Hepatocyte (in vitro differentiated cells): ENCODE results near the gene USP2. TPM values are rescaled to one million over a fixed set of nuclear protein-coding genes. Genes with fewer than 3 reads are reported as not detected.
A peak's percentile ranks its signal among the peaks of the same experiment; 100 is the strongest.

Experiments used
- DNase-seq: peaks from one replicate; pipeline ENCODE4 v3.0.0-alpha.2; 2016; ENCODE audit warnings: low spot score
- H2AFZ ChIP-seq: fragments of 200-600 bp; sonication (generic); 2 replicates; pipeline ENCODE4 v1.6.0; 2016; ENCODE audit warnings: antibody characterized with exemption, mild to moderate bottlenecking
- H3K27ac ChIP-seq: fragments of 200-600 bp; sonication (generic); 2 replicates; pipeline ENCODE4 v1.5.1; 2016; ENCODE audit warnings: mild to moderate bottlenecking
- H3K27me3 ChIP-seq: fragments of 200-600 bp; sonication (generic); 2 replicates; pipeline ENCODE4 v1.6.1; 2016
- H3K36me3 ChIP-seq: fragments of 200-600 bp; sonication (generic); replicated peaks from 2 replicates; pipeline ENCODE4 v1.5.1; 2016; ENCODE audit warnings: low read depth; ENCODE audit not compliant: insufficient read depth
- H3K4me1 ChIP-seq: fragments of 200-600 bp; sonication (generic); 2 replicates; pipeline ENCODE4 v1.5.1; 2016; ENCODE audit warnings: mild to moderate bottlenecking, moderate library complexity; ENCODE audit not compliant: insufficient read depth
- H3K4me2 ChIP-seq: fragments of 200-600 bp; sonication (generic); 2 replicates; pipeline ENCODE4 v1.6.0; 2016
- H3K4me3 ChIP-seq: fragments of 200-600 bp; sonication (generic); 2 replicates; pipeline ENCODE4 v1.5.1; 2016; ENCODE audit warnings: mild to moderate bottlenecking
- H3K79me2 ChIP-seq: fragments of 200-600 bp; sonication (generic); 2 replicates; pipeline ENCODE4 v1.6.0; 2017; ENCODE audit warnings: mild to moderate bottlenecking
- H3K9me2 ChIP-seq: fragments of 200-600 bp; sonication (generic); replicated peaks from 2 replicates; pipeline ENCODE4 v1.6.0; 2017; ENCODE audit warnings: mild to moderate bottlenecking; ENCODE audit not compliant: insufficient read depth
- H3K9me3 ChIP-seq: fragments of 200-600 bp; sonication (generic); 2 replicates; pipeline ENCODE4 v1.5.1; 2016; ENCODE audit warnings: low read depth, mild to moderate bottlenecking
- H4K20me1 ChIP-seq: fragments of 200-600 bp; sonication (generic); 2 replicates; pipeline ENCODE4 v1.6.0; 2016; ENCODE audit warnings: mild to moderate bottlenecking; ENCODE audit not compliant: insufficient read depth, poor library complexity, severe bottlenecking
- CTCF ChIP-seq: fragments of 200-600 bp; sonication (generic); IDR thresholded peaks from 2 replicates; pipeline ENCODE4 v1.5.1; 2016; ENCODE audit warnings: antibody characterized with exemption, mild to moderate bottlenecking; ENCODE audit not compliant: poor library complexity
- EZH2 ChIP-seq: fragments of 200-600 bp; sonication (generic); IDR thresholded peaks from 2 replicates; pipeline ENCODE4 v1.6.1; 2016; ENCODE audit warnings: antibody characterized with exemption, mild to moderate bottlenecking, borderline replicate concordance
- EZH2phosphoT487 ChIP-seq: fragments of 200-600 bp; sonication (generic); IDR thresholded peaks from one replicate; pipeline ENCODE4 v1.6.1; 2018; ENCODE audit warnings: antibody characterized with exemption, mild to moderate bottlenecking, low read depth, moderate library complexity; ENCODE audit not compliant: unreplicated experiment, severe bottlenecking
- WGBS: methylation state at CpG from one replicate; pipeline ENCODE4 v1.1.6; 2016; ENCODE audit warnings: low lambda C conversion rate; ENCODE audit errors: missing lambda C conversion rate; 5-methylcytosine and 5-hydroxymethylcytosine counted together
- polyA plus RNA-seq: library from polyadenylated mRNA; unstranded; fragments of >200 nt; fragmentation: Nextera tagmentation; extraction: Ambion mirVana; gene quantifications from 2 replicates; pipeline ENCODE4 v1.2.1, GENCODE V29; 2016
- total RNA-seq: library from RNA; depleted of rRNA; stranded (reverse); fragments of >200 nt; gene quantifications from 2 replicates; pipeline ENCODE4 v1.2.3, GENCODE V29; 2014

Gene USP2, protein sequence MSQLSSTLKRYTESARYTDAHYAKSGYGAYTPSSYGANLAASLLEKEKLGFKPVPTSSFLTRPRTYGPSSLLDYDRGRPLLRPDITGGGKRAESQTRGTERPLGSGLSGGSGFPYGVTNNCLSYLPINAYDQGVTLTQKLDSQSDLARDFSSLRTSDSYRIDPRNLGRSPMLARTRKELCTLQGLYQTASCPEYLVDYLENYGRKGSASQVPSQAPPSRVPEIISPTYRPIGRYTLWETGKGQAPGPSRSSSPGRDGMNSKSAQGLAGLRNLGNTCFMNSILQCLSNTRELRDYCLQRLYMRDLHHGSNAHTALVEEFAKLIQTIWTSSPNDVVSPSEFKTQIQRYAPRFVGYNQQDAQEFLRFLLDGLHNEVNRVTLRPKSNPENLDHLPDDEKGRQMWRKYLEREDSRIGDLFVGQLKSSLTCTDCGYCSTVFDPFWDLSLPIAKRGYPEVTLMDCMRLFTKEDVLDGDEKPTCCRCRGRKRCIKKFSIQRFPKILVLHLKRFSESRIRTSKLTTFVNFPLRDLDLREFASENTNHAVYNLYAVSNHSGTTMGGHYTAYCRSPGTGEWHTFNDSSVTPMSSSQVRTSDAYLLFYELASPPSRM
- total RNA-seq: 7.3 and 8.1 TPM in 2 replicates
- polyA plus RNA-seq: 23.5 and 35.7 TPM in 2 replicates

- Histone ChIP-seq H2AFZ (peak within 1 kb of the TSS; percentile 21), H3K4me1 (peaks cover 15% of the 10 kb centered on the region), H3K36me3 (no peaks in the 10 kb centered on the region), H3K79me2 (no peaks in the 10 kb centered on the region), H3K9me2 (no peaks in the 10 kb centered on the region), H3K4me3 (peak within 1 kb of the TSS; percentile 15), H4K20me1 (no peaks in the 10 kb centered on the region), H3K27me3 (peaks cover 10% of the 10 kb centered on the region), H3K27ac (no peak within 1 kb of the TSS), H3K4me2 (peak within 1 kb of the TSS; percentile 86), H3K9me3 (no peaks in the 10 kb centered on the region)
- WGBS: under 1% methylated on average over 54 of the region's 54 CpGs
- TF ChIP-seq EZH2 (no peak), EZH2phosphoT487 (no peak), CTCF (peak; percentile 98)
- DNase-seq: peak; percentile 98
Observed at GRCh38 chr11:119381181-119381988, at the start of gene USP2. Gene USP2 (minus strand): TSS chr11:119381690. CDS start chr11:119373480, 8,210 bp downstream.

DNA sequence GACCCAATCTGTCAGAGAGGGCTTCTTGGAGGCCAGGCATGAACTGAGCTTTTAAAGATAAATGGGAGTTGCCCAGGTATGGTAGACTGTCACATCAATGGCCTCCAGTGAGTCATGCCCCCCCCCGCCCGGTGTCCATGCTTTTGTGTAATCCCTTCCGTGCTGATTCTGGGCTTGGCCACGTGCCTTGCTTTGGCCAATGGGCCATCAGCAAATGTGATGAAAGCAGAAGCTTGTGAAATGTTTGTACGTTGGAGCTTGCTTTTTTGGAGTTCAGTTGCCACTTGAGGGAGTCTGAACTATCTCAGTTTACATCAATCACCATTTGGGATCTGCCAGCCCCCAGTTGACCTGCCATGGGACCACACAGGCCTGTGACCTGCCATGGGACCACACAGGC is 45.8 kb upstream of the USP2 start:
- no peaks in the 10 kb centered on the region for H3K9me2 ChIP-seq
- TF ChIP-seq EZH2phosphoT487: no peak
- TF ChIP-seq CTCF: no peak
- no peak for TF ChIP-seq EZH2
- no peaks in the 10 kb centered on the region for H3K9me3 ChIP-seq
- no peak overlapping the region for H2AFZ ChIP-seq
- no peak overlapping the region for H3K4me3 ChIP-seq
- no peak overlapping the region for H3K4me2 ChIP-seq
- peaks cover 2% of the 10 kb centered on the region for H3K4me1 ChIP-seq
- no peak overlapping the region for H3K27ac ChIP-seq
- no peaks in the 10 kb centered on the region for H3K79me2 ChIP-seq
- H4K20me1 ChIP-seq: no peaks in the 10 kb centered on the region
- no peaks in the 10 kb centered on the region for H3K36me3 ChIP-seq
- 94% methylated on average over 5 of the region's 5 CpGs for WGBS
- H3K27me3 ChIP-seq: peaks cover 14% of the 10 kb centered on the region
- no peak for DNase-seq

DNA sequence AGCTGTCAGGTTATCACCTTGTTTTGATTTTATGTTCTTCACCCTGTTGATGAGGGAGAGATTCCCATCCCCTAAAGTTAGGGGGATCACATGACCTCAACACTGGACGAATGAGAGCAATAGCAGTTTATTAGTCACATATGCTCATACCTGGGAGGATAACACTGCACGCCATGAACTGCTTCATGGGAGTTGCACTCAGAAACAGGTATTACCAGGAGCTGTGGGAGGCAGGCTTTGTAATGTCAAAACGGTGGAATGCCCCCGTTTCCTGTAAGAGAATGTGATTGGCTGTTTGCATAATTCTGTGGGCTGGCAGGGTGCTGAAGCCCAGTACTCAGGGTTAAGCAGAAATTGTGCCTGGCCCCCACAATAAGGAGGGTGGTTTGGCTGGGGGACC is 44.7 kb upstream of the USP2 start:
- Histone ChIP-seq H4K20me1 (no peaks in the 10 kb centered on the region), H2AFZ (no peak overlapping the region), H3K9me3 (no peaks in the 10 kb centered on the region), H3K27me3 (peaks cover 24% of the 10 kb centered on the region), H3K27ac (no peak overlapping the region), H3K4me2 (no peak overlapping the region), H3K79me2 (no peaks in the 10 kb centered on the region), H3K36me3 (no peaks in the 10 kb centered on the region), H3K9me2 (no peaks in the 10 kb centered on the region), H3K4me1 (peaks cover 9% of the 10 kb centered on the region), H3K4me3 (no peak overlapping the region)
- DNase-seq: no peak
- 59% methylated on average over 4 of the region's 4 CpGs for whole genome bisulfite sequencing
- no peak for TF ChIP-seq EZH2
- no peak for TF ChIP-seq CTCF
- no peak for TF ChIP-seq EZH2phosphoT487
